NCI-H1436 (cell line): ENCODE measurements around the gene KIF1B.

ENCODE experiments used
- DNase-seq: peaks from one replicate; lab custom pipeline; 2025; lab: John Stamatoyannopoulos, UW

Gene KIF1B, protein sequence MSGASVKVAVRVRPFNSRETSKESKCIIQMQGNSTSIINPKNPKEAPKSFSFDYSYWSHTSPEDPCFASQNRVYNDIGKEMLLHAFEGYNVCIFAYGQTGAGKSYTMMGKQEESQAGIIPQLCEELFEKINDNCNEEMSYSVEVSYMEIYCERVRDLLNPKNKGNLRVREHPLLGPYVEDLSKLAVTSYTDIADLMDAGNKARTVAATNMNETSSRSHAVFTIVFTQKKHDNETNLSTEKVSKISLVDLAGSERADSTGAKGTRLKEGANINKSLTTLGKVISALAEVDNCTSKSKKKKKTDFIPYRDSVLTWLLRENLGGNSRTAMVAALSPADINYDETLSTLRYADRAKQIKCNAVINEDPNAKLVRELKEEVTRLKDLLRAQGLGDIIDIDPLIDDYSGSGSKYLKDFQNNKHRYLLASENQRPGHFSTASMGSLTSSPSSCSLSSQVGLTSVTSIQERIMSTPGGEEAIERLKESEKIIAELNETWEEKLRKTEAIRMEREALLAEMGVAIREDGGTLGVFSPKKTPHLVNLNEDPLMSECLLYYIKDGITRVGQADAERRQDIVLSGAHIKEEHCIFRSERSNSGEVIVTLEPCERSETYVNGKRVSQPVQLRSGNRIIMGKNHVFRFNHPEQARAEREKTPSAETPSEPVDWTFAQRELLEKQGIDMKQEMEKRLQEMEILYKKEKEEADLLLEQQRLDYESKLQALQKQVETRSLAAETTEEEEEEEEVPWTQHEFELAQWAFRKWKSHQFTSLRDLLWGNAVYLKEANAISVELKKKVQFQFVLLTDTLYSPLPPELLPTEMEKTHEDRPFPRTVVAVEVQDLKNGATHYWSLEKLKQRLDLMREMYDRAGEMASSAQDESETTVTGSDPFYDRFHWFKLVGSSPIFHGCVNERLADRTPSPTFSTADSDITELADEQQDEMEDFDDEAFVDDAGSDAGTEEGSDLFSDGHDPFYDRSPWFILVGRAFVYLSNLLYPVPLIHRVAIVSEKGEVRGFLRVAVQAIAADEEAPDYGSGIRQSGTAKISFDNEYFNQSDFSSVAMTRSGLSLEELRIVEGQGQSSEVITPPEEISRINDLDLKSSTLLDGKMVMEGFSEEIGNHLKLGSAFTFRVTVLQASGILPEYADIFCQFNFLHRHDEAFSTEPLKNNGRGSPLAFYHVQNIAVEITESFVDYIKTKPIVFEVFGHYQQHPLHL (N-terminal part only)

DNA sequence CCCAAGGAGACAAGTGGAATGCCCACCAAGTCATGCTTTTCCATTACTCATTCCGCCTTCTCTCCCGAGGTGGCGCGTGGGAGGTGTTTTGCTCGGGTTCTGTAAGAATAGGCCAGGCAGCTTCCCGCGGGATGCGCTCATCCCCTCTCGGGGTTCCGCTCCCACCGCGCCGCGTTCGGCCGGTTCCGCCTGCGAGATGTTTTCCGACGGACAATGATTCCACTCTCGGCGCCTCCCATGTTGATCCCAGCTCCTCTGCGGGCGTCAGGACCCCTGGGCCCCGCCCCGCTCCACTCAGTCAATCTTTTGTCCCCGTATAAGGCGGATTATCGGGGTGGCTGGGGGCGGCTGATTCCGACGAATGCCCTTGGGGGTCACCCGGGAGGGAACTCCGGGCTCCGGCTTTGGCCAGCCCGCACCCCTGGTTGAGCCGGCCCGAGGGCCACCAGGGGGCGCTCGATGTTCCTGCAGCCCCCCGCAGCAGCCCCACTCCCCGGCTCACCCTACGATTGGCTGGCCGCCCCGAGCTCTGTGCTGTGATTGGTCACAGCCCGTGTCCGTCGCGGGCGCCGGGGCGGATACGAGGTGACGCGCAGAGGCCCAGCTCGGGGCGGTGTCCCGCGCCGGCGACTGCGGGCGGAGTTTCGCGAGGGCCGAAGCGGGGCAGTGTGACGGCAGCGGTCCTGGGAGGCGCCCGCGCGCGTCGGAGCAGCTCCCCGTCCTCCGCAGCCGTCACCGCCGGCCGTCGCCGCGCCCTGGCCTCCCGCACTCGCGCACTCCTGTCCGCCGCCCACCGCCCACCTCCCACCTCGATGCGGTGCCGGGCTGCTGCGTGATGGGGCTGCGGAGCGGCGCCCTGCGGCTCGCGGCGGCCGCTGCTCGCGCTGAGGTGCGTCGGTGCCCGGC is at the start of gene KIF1B:
TSS of gene KIF1B (plus strand) at position 666 of the 906 bp plus-strand sequence. CDS start 21,759 bp downstream, outside the sequence.
- DNase-seq: peak; percentile 93

DNA sequence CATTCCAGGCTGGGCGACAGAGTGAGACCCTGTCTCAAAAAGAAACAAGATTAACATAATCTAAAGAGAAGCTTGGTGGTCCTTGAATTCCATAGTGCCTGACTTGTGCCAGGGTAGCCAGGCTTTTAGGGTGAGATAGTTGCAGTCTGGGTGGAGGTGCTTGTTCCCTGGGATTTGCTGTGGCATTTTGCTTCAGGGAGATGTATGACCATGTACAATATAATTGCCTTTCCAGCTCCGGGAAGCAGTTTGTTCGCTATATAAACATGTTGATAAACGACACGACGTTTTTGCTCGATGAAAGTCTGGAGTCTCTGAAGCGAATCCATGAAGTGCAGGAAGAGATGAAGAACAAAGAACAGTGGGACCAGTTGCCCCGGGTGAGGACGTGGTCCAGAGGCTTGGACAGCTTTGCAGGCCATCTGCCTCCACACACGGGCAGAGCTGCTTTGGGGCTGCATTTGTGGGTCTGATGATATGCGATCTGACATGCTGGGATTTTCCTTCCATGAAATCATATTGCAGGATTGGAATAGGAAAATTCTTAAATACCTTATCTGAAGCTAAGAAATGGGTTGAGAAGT is 49.4 kb upstream of the KIF1B start:
- DNase-seq: no peak

DNA sequence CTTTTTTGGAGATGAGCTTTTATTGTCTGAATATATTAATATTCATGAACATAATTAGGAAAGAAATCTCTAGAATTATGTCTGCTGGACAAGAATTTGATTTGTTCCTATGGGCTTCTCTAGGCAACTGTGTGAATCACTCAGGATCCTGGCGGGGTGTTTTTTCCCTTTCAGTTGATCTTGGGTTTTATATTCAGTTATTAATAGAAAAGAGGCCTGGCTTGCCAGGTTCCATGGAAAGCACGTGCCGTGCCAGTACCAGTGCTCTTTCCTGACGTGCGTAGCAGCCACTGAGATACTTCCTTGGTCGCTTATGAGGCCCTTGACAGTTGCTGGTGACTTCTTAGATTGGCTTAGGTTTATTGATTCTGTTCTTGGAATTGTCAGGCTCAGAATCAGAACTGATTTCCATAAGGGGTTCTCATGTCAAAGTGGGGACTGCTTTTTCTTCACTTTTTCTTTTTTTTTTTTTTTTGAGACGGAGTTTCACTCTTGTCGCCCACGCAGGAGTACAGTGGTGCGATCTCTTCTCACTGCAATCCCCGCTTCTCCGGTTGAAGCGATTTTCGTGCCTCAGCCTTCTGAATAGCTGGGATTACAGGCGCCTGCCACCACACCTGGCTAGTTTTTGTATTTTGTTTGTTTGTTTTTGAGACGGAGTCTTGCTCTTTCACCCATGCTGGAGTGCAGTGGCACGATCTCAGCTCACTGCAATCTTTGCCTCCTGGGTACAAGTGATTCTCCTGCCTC is 48.7 kb upstream of the KIF1B start:
- DNase-seq: no peak

DNA sequence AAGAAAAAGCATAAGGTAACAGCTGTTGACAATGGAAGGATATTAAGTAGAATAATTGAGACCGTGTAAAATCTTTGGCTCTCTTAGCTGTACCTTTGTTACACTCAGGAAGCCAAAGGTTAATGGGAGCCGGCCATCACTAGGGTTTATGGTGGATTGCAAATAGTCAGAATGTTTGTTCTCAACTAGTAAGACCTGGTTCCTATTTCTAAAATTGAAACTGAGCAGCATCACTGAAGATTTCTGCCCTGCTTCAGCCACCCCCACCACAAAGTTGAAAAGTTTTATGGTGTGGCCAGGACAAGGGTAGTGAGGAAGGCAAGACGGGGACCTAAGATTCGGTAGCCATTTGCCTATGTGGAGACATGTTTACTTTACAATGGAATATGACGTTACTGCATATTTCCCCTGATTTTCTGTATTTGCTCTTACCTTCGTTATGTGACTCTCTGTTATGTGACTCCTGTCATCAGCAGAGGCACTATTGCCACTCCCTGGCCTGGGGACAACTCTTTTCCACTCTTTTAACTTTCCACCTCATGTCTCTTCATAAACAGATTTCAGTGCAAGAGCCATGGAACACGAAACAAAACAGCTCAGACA is 41.4 kb upstream of the KIF1B start:
- no peak for DNase-seq

DNA sequence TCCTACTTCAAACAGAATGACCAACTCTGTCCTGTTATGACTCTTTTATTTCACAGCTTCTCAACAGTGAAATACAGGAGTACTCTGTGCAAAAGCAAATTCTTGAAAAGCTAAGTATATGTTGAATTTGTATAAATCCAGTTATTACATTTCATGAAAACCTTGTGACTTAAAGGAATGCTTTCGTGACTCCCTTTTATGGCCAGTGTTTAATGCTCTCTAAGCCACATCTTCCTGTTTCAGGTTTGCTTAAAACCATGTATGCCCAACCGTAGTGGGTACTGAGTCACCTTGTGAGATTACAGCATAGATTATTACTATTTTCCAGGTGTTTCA is 40.2 kb upstream of the KIF1B start:
- no peak for DNase-seq

DNA sequence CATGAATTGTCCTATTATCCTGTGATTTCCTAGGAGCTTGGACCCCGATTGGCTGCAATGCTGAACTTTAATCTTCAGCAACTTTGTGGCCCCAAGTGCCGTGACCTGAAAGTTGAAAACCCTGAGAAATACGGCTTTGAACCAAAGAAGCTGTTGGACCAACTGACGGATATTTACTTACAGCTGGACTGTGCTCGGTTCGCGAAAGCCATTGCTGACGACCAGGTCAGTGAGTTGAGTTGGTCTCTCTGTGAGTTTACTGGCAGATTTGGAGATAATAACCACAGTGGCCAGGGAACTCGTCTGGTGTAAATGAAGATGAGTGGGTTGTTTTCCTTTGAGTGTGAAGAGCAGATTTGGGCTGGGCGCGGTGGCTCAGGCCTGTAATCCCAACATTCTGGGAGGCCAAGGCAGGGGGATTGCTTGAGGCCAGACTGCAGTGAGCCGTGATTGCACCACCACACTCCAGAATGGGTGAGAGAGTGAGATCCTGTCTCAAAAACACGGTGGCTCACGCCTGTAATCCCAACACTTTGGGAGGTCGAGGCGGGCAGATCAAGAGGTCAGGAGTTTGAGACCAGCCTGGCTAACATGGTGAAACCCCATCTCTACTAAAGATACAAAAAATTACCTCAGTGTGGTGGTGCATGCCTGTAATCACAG is 39.1 kb upstream of the KIF1B start:
- DNase-seq: no peak

DNA sequence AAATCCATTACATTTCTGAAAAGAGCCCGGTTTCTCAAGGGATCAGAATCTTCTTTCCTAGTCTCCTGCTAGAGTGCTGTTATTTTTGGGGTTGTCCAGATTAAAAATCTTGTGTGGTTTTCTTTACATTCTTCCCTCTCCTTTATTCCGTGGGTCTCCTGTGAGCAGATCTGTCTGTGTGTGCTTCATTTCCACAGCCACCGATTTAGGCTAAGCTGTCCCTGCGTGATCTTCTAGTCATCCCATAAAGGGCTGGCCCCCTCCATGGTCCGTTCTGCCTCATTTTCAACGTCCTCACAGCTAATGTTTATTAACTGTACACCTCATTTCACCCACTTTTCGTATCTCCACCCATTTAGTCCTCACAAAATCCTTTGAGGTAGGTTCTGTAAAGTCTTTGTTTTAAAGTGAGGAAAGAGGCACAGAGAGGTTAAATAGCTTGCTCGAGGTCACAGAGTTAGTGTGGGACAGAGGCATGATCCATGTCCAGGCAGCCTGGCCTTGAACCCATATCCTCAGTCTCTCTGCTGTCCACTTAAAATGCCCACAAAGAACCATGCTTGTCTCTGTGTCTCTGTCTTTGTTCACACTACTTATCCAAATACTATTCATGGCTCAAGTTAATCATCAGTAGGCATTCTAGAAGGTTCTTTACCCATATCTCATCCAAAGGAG is 38.2 kb upstream of the KIF1B start:
- no peak for DNase-seq

DNA sequence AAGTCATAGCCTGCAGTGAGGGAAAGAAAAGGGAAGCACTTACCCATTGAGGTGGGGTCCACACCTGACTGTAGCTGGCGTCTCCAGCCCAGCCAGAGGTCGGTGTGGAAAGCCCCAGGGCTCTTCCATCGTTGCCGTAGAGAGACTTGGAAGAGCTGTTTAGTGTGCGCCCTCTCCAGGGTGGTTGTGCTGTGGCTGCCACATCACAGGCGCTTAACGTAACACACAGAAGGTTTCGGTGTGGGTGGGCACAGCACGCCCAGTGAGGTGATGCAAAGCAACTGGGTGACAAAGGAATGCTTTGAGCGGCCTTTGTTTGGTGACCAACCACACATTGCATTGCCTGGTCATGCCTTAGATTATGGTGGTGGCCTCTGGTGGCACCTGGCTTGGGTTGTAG is 36.8 kb upstream of the KIF1B start:
- no peak for DNase-seq

DNA sequence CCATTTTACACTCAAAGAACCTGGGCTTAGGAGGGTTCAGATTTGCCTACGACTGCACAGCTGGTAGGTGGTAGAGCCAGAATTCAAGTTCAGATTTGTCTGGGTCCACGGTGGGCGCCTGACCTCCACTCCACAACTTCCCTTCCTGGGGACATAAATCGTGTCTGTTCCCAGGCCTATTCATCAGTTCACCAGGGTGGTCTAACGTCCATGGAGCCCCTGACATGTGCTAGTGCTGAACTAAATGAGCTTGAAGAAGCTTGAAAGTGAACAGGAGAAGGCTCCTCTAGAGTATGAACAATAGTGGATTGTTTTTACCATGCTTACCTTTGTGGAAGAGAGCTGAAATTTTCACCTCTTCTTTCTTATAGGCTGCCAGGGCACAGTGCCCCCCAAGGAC is 32.5 kb upstream of the KIF1B start:
- no peak for DNase-seq

DNA sequence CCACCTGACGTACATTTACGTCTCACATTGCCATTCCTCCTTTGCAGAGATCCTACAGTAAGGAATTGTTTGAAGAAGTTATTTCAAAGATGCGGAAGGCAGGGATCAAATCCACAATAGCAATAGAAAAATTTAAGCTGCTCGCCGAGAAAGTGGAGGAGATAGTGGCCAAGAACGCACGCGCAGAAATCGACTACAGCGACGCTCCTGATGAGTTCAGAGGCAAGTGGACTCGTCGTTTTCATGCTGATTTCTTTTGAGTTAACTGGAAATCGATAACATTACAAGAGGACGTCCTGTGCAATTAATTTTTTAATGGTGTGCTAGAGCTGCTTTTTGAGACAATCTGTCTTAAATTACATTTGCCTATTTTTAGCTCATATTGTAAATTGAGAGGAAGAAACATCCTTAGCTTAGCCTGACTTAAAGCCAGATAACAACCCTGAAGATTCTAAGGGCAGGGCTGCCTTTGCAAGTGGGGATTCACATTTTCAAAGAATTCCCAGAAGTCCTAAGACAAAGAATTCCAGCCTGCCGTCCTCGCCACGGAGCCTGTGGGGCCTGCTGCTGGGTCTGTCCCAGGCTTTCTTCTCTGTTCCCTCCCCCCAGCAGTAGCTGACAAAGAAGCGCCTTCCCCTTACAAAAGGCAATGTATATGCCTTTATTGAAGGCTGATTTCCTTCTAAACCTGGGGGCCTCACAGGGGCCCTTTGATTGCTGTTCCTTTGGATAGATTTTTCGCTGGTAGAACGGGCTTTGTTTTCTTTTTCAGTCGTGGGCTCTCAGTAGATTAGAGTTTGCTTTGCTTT is 31.6 kb upstream of the KIF1B start:
- DNase-seq: no peak

DNA sequence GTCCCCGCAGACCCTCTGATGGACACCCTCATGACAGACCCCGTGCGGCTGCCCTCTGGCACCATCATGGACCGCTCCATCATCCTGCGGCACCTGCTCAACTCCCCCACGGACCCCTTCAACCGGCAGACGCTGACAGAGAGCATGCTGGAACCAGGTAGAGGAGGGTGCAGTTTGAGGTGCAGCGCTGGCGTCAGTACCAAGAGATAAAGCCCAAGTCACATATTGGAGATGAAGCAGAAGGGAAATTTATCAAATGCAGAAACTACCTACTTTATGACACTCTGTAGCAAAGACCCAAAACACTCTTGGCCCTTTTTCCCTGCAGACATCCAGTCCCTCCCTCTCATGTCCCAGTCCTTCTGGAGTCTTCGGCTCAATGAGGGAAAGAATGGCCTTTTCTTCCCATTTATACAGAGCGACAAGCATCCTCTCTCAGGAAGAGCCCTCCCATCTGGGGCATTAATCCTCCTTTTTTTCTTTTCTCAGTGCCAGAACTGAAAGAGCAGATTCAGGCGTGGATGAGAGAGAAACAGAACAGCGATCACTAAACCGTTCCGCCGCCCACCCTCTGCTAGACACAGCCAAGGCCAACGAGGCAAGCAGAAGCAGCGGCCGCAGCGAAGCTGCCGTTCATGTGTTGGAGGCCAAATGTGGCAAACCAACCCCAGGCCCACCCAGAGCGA is 30.8 kb upstream of the KIF1B start:
- DNase-seq: no peak

DNA sequence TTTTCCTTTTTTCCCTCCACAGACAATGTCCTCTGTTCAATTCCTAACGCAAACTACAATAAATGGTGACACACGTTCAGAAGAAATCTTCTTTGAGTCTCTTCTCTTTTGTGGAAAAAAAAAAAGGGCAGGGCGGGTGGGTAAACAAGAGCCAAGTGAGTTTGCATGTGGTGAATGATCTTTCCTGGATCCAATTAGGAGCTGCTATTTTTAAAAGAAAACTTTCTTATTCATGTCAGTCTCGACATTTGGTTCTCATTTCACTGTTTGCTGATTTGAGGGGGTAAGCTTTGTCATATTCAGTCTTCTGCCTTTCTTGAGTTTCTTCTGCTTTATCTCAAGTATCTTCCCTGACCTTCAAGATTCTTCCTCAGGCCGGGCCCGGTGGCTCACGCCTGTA is 29.2 kb upstream of the KIF1B start:
- no peak for DNase-seq

DNA sequence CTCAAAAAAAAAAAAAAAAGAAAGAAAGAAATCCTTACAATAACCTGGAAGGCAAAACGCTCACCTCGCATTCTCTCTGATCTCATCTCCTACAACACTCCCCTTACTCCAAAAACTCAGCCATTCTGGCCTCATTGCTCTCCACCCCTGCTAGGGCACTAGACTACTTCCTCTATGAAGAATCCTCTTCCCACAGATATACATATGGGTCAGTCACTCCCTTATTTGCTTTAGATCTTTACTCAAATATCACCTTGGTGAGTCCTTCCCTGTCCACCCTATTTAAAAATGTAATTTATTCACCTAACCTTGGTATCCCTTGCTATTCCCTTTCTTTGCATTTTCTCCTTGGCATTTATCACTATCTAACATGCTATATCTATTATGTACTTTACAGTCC is 24.6 kb upstream of the KIF1B start:
- DNase-seq: no peak

DNA sequence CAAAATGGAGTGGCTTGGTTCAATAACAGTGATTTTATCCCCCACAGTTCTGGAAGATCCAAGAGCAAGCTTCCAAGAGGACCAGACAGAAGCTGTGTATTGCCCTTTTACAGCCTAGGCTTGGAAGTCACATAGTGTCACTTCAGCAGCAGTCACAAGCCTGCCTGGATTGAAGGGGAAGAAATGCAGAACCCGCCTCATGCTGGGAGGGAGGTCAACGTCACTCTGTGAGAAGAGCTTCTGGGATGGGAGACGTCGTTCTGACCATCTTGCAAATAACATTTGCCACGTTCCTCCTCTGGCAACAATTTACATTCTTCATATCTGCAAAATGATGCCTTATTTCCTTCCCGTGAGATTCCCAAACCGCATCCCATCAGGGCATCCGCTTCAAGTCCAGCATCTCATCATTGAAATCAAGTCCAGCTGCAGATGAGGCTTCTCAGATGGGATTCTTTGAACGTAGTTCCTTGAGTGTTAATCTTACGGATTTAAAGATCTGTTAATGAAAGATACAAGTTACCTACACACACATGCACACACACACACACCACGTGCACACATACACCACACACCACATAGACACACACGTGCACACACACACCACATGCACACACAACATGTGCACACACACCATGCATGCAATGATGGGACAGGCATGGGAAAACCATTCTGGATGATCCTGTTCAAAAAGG is 23.9 kb upstream of the KIF1B start:
- DNase-seq: no peak

DNA sequence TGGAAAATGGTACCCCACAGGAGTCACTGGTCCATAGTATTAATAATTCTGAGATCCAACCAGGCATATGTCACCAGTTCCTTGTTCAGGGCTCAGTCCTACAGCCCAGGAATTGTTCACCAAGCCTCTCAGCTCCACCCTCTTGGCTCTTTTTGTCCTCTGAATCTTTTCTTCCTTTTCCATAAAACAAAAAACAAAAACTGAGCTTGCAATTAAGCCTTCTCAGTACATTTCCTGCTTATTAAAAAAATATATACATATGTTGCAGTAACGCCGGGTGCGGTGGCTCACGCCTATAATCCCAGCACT is 23.4 kb upstream of the KIF1B start:
- no peak for DNase-seq

DNA sequence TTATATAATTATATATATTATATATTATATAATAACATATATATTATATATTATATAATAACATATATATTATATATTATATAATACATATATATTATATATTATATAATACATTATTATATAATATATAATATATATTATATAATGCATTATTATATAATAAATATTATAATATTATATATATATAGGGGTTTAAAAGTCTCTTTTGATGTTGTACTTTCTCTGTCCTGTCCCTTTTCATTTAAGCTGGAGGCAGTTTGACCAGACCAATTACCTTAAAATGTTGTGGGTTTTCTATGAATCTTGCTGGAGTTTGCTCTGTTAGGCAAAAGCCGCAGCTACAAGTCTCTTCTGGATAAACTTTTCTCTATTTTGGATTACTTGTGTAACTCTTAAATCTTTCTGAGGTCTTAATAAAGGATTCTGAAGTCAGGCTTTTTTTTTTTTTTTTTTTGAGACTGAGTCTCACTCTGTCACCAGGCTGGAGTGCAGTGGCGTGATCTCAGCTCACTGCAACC is 22.2 kb upstream of the KIF1B start:
- no peak for DNase-seq

DNA sequence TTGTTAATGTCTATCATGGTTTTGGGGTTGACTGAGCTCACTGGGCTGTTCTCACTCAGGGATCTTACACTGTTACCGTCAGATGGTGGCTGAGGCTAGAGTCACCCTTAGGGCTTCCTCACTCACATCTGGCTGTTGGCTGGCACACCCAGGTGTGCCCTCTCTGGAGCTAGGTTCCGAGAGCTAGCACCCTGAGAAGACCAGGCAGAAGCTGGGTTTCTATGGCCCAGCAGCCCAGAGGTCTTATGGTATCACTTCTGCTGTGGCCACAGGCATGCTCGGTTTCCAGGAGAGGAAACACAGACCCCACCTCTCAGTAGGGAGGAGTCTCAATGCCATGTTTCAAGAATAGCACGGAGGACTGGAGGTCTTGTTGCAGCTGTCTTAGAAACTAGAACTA is 20.7 kb upstream of the KIF1B start:
- DNase-seq: no peak
